ENCODE data around the gene OSTM1.
"Not testable (repeated sequence)": the region's sequence is repeated elsewhere in the genome, so short reads cannot be mapped to it uniquely, and the experiment has no call there.

Gene OSTM1

GRCh38 chr6:108013787-108014439, 60.6 kb downstream of the OSTM1 start:
- TF ChIP-seq MAX (IDR thresholded peaks at IDR 0.05; ENCODE audit: low read depth, low read length) (no peak), CTCF (IDR thresholded peaks at IDR 0.05; ENCODE audit: low read depth, low read length) (no peak), POLR2A (IDR thresholded peaks at IDR 0.05; ENCODE audit: extremely low read depth, insufficient read length) (no peak), MYC (IDR thresholded peaks at IDR 0.05; ENCODE audit: low read depth, low read length) (no peak)
- no peak for DNase-seq (ENCODE audit: low read depth)
- no peak overlapping the region for H3K4me3 ChIP-seq (ENCODE audit: low read depth, low read length)

GRCh38 chr6:108009894-108010293, 64.6 kb downstream of the OSTM1 start:
- DNase-seq (ENCODE audit: low read depth), result no peak
- no peak for TF ChIP-seq POLR2A (IDR thresholded peaks at IDR 0.05; ENCODE audit: extremely low read depth, insufficient read length)
- TF ChIP-seq CTCF (IDR thresholded peaks at IDR 0.05; ENCODE audit: low read depth, low read length), result no peak
- TF ChIP-seq MYC (IDR thresholded peaks at IDR 0.05; ENCODE audit: low read depth, low read length), result no peak
- no peak for TF ChIP-seq MAX (IDR thresholded peaks at IDR 0.05; ENCODE audit: low read depth, low read length)
- no peak overlapping the region for H3K4me3 ChIP-seq (ENCODE audit: low read depth, low read length)

GRCh38 chr6:108009258-108009657, 65.3 kb downstream of the OSTM1 start:
- DNase-seq (ENCODE audit: low read depth); H3K4me3 ChIP-seq (ENCODE audit: low read depth, low read length): not testable (repeated sequence)

GRCh38 chr6:108008363-108008762, 66.2 kb downstream of the OSTM1 start:
- TF ChIP-seq POLR2A (IDR thresholded peaks at IDR 0.05; ENCODE audit: extremely low read depth, insufficient read length), result no peak
- no peak for TF ChIP-seq MYC (IDR thresholded peaks at IDR 0.05; ENCODE audit: low read depth, low read length)
- no peak for TF ChIP-seq MAX (IDR thresholded peaks at IDR 0.05; ENCODE audit: low read depth, low read length)
- no peak for TF ChIP-seq CTCF (IDR thresholded peaks at IDR 0.05; ENCODE audit: low read depth, low read length)
- H3K4me3 ChIP-seq (ENCODE audit: low read depth, low read length), result no peak overlapping the region

GRCh38 chr6:108005961-108006360, 68.6 kb downstream of the OSTM1 start:
- DNase-seq (ENCODE audit: low read depth), result no peak
- TF ChIP-seq CTCF (IDR thresholded peaks at IDR 0.05; ENCODE audit: low read depth, low read length) (no peak), POLR2A (IDR thresholded peaks at IDR 0.05; ENCODE audit: extremely low read depth, insufficient read length) (no peak), MYC (IDR thresholded peaks at IDR 0.05; ENCODE audit: low read depth, low read length) (no peak), MAX (IDR thresholded peaks at IDR 0.05; ENCODE audit: low read depth, low read length) (no peak)
- no peak overlapping the region for H3K4me3 ChIP-seq (ENCODE audit: low read depth, low read length)

More at GRCh38 chr6:108008363-108008762, 66.2 kb downstream of the OSTM1 start:
- DNase-seq (ENCODE audit: low read depth), result no peak

GRCh38 chr6:108004861-108005260, 69.7 kb downstream of the OSTM1 start:
- TF ChIP-seq MYC (IDR thresholded peaks at IDR 0.05; ENCODE audit: low read depth, low read length) (no peak), POLR2A (IDR thresholded peaks at IDR 0.05; ENCODE audit: extremely low read depth, insufficient read length) (no peak), CTCF (IDR thresholded peaks at IDR 0.05; ENCODE audit: low read depth, low read length) (no peak), MAX (IDR thresholded peaks at IDR 0.05; ENCODE audit: low read depth, low read length) (no peak)
- H3K4me3 ChIP-seq (ENCODE audit: low read depth, low read length), result no peak overlapping the region
- DNase-seq (ENCODE audit: low read depth), result no peak
